ENCODE data around the gene TPST2.
"Not testable (repeated sequence)": the region's sequence is repeated elsewhere in the genome, so short reads cannot be mapped to it uniquely, and the experiment has no call there.

Gene TPST2

DNA sequence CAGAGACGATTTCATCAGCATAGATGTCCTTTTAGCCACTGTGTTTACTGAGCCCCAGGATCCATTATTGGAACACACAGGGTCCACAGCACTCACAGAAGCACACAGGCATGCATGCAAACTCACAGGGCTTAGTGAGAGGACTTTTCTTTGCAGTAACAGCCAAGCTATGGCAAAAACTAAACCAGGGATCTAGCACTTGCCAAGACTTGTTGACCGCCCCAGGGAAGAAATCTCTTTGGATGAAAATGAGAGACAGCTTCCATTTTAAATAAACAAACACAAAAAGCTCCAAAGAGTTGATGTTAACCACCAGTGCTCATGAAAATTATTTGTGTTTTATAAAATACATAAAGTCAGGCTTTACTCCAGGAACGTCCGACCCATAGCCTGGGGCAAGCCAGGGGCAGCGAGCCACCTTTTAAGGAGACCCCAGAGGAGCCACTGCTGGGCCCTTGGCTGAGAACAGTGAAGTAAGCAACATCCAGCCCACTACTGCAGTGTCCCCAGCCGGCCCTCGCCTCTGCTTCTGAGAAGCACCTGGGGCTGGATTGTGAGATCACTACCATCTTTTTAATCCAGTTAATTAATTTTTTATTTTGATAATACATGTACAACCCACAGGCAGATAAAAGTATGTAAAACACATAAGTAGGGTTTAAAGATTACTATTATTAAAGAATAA lies 55.6 kb downstream of the TPST2 start:
- DNase-seq (ENCODE audit: low read depth): no peak

DNA sequence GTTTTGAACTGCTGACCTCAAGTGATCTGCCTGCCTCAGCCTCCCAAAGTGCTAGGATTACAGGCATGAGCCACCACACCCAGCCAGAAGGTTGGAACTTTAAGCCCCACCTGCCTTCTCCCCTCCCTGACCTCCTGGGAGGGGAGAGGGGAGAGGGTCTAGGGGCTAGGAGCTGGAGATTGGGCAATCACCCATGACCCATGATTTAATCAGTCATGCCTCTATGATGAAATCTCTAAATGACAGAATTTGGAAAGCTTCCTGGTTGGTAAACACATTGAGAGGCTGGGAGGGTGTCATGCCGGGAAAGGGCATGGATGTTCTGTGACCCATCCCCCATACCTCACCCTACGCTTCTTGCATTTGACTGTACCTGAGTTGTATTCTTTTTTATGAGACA lies 60.6 kb downstream of the TPST2 start:
- DNase-seq (ENCODE audit: low read depth): no peak

DNA sequence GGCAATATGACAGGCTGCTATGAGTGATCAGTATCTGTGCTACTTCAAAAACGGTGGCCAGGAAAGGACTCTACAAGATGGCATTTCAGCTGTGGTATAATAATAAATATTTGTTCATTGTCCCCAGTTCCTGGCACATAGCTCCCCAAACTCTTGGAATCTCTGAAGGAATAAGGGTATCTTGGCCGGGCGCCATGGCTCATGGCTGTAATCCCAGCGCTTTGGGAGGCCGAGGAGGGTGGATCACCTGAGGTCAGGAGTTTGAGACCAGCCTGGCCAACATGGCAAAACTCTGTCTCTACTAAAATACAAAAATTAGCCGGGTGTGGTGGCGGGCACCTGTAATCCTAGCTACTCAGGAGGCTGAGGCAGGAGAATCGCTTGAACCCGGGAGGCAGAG lies 61.4 kb downstream of the TPST2 start:
- DNase-seq (ENCODE audit: low read depth): not testable (repeated sequence)

DNA sequence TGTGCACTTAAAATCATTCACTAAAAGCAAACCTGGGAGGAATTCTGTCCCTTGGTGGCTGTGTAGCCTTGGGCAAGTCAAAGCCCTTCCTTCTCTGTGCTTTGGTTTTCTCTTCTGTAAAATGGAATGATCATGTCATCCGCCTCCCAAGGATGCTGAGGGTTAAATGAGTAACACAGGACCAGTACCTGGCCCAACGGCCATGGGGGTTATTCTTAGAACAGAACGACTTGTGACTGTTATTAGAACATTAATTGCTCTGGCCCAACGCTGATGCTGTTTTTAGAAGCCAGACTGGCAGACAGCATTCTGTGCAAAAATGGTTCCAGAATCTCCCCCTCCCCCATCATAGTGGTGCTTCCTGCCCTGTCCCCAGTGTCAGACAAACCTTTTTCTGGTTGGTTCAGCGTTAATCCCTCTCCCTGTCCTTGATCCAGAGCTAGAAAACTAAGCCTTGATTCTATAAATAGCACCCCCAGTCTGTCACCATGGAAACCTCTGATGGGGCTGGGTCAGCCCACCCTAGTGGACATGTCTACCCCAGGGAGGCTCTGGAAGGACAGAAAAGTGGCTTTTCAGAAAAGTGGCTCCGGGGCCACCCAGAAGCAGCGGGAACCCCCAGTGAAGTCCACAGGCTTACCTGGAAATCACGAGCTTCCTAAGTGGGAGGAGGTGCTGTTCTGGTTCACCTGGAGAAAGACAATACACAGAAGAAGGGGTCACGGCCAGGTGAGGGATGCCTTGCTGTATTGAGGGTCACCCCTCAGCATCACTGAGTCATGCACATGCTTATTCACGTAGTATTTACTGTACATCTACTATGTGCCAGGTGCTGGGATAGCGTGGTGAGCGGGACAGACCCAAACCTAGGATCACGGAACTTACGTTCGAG lies 62.1 kb downstream of the TPST2 start:
- DNase-seq (ENCODE audit: low read depth): no peak

DNA sequence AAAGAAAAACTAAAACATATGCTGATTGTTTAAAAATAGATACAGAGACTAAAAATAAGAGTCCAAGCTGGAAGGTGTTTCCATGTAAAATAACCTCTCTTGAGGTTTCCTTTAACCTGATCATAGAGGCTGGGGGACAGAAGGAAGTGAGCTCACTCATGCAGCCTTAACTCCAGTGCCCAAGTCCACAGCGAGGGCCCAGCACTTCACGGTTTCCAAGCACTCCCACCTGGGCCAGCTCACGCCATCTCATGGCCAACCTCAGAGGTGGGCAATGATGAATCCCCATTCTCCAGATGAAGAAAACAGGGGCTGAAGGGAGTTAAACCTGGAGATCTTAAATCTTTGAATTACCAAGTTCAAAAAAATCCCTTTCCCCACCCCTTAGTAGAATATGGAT lies 62.8 kb downstream of the TPST2 start:
- no peak for DNase-seq (ENCODE audit: low read depth)

DNA sequence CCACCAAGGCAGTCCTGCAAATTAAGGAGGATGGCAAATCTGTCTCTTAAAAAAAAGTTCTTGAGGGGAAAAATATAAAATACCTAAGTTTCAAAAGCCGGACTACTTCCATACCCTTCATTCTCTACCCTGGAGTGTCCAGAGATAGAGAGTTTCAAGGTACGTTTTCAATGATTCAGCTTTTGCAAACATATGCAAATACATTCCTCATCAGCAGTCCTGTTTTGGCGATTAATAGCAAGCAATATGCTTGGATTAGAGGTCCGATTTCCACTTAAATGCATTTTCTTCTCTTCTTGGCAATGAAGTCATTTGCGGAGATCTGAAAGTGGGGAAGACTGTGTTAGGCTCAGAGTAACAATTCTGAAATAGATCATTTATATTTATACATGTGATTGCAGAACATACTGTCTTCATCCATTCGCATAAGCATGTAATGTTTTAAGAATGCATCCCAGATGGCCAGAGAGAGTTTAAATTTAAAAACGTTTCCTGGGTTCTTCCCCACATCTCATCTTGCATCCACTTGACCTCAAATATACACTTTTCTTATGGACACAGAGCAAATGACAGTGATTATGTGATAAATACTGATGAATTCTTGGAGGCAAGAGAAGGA lies 63.9 kb downstream of the TPST2 start:
- DNase-seq (ENCODE audit: low read depth): no peak

DNA sequence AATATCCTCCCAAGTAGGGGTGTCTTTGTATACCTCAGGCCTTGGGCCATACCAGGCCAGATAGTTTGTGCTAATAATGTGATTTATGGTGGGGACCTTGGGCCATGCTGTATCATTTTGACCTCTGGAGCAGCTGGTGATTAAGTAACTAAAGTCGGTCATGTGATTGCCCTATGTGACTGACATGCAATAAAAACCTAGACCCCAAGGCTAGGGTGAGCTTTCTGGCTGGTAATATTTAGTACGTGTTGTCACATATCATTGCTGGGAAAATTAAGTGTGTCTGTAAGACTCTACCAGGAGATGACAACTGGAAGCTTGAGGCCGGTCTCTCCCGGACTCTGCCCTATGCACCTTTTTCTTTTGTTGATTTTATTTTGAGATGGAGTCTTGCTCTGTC lies 65.1 kb downstream of the TPST2 start:
- DNase-seq (ENCODE audit: low read depth): no peak

DNA sequence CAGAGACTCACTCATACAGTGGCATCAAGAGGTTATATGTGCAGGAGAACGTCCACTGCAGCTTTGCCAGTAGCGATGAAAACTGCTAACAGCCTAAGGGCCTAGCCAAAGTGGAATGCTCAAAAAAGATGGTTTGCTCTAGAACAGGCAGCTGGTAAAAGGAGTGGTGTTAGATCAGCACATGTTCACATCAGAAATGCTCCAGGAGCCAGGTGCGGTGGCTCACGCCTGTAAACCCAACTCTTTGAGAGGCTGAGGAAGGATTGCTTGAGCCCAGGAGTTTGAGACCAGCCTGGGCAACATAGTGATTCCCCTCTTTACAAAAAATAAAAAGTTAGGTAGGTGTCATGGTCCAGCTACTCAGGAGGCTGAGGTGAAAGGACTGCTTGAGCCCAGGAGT lies 67.3 kb downstream of the TPST2 start:
- DNase-seq (ENCODE audit: low read depth): no peak

DNA sequence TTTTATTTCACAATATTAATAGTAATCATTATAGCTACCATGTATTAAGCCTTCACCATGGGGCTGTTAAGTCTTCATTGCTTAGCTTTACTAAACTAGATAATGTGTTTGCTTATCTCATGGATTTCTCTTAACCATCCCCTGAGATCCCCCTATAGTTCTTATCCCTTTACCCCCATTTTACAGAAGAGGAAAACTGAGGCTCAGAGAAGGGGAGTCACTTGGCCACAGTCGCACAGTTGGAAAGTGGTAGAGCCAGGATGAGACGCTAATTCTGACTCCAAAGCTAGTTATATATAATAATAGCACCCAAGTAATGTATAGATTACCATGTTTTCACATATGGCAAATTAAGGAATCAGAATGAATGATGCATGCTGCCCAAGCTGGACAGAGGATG lies 67.9 kb downstream of the TPST2 start:
- DNase-seq (ENCODE audit: low read depth): no peak

DNA sequence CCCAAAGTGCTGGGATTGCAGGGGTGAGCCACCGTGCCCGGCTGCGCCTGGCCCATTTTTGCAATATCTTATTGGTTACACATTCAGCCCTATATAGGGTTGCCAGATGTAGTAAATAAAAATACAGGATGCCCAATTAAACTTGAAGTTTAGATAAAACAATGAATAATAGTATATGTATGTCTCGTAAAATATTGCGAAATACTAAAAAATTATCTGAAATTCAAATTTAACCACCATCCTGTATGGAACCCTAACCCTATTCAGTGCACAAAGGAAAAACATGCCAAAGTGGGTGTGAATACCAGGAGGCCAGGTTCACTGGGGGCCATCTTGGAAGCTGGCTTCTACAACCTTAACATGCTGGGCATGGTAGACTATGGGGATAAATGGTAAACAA lies 72.5 kb downstream of the TPST2 start:
- DNase-seq (ENCODE audit: low read depth): no peak

DNA sequence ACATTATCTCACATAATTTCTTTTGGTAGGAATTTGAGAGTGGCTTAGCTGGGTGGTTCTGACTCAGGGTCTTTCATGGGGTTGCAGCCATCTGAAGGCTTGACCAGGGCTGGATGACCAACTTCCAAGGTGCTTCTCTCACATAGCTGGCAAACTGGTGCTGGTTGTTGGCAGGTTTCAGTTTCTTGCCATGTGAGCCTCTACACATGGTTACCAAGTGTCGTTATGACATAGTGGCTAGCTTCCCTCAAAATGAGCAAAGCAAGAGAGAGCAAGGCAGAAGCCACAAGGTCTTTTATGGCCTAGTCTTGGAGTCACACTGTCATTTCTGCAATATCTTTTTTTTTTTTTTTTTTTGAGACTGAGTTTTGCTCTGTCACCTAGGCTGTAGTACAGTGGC lies 73.4 kb downstream of the TPST2 start:
- DNase-seq (ENCODE audit: low read depth): no peak

DNA sequence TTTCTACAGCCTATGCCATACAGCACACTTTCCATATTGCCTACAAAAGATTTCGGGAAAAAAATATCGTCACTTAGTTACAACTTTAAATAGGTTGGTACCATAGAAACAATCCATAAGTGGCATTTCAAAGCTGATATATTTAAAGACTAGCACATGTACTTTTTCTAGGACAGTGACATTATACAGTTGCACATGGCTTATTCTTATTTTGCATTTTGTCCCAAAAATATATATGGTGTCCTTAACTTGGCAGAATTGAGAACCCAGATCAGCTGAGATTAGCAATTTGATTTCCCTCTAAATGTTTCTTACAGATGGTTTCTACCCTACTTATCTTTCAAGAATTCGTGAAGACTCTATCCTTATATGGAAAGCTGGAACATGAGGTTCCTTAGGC lies 74.0 kb downstream of the TPST2 start:
- no peak for DNase-seq (ENCODE audit: low read depth)

DNA sequence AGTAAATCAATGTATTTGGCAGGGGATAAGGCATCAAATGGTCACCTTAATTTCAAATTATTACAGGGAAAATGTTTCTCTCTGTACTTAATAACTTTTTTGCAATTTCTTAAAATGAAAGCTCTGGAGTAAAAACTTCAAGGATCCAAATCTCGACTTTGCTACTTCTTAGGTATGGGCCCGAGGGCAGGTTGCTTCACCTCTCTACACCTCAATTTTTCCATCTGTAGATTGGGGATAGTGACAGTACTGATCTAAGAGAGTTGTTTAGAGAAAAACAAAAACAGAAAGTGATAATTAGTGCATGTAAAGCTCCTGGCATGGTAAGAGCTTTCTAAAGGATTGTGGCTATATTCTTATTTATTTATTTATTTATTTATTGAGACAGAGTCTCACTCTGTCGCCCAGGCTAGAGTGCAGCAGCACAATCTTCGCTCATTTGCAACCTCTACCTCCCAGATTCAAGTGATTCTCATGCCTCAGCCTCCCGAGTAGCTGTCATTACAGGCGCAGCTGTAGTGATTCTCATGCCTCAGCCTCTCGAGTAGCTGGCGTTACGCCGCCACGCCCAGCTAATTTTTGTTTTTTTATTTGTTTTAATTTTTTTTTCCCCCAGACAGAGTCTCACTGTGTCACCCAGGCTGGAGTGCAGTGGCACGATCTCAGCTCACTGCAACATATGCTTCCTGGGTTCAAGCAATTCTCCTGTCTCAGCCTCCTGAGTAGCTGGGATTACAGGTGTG lies 75.3 kb downstream of the TPST2 start:
- DNase-seq (ENCODE audit: low read depth): no peak

DNA sequence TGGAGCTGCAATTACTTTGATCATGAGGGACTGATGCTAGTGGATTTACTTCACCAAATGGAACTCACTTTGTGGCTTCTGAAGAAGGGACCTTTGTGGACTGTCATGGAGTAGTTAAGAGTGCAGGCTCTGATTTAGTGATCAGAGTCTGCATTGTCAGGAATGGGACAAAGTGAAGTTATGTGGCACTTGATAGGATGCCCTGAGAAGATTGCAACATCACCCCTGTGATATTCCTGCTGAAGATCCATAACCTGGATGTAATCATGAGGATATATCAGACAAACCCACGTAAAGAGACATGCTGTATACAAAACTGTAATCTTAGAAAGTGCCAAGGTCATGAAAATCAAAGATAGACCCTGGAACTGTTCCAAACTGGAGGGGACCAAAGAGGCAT lies 76.1 kb downstream of the TPST2 start:
- DNase-seq (ENCODE audit: low read depth): no peak

DNA sequence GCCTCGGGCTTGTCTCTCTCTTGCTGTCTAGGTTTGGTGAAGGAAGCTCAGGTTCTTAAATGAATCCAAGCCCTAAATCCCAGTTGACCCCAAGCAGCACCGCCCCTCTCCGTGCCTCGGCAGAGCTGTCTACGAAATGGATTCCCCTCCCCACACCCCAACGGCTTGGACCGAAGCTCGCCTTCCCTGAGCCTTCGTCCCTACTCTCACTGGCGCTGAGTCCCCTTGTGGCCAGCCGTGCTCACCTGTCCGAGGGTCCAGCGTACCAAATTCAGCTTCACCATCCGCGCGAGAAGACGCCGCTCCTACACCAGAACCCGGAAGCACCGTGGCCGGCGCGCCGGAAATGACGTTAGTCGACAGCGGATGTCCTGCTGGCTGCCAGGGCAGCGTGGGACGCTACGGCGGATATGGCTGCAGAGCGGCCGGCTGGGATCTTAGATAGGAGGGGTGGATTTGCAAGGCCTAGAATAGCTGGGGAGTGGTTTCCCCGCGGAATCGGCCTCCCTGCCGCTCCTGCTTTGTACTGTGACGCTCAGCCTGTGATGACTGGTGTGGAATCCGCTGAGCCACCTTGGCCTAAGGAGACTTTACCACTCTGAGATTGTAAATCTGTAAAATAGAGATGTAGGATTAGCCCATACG lies 77.7 kb downstream of the TPST2 start, which contains the start of gene TFIP11:
Gene TFIP11, minus strand, starts transcription at position 325 of the 645 bp plus-strand sequence. CDS start 2,201 bp downstream, outside the sequence.
- peak; percentile 59 for DNase-seq (ENCODE audit: low read depth)

DNA sequence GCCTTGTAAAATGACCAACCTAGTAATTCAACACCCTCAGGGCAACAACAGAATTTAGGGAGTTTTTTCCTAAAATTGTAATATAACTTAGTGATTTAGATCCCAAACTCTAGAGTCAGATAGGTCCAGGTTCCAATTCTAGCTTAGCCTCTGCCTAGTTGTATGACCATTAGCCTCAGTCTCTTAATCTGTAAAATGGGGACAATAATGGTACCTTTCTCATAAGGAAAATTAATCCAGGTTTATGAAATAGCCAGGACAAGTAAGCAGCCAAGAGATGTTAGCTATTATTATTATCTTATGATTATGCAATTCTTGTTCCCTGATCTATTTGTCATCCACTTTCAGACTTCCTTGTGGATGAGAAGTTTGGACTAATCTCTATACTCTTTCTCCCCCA lies 81.8 kb downstream of the TPST2 start:
- no peak for DNase-seq (ENCODE audit: low read depth)

DNA sequence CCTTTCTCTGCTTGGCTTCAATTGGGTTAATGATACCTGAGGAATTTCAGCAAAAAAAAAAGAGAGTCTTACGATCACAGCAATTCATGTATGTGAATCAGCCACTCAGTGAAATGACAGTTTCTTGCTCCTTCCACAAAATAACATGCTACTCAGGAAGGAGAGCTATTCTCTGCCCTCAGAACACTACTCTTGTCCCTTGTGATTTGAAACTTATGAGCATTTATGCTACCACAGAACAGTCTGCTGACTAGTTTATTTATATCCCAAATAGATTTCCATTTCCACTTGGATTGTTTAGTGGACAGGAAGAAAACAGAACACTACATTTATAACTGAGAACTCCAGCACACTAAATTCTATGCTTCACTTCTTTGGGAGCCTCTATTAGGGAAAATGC lies 86.2 kb downstream of the TPST2 start:
- DNase-seq (ENCODE audit: low read depth): no peak

DNA sequence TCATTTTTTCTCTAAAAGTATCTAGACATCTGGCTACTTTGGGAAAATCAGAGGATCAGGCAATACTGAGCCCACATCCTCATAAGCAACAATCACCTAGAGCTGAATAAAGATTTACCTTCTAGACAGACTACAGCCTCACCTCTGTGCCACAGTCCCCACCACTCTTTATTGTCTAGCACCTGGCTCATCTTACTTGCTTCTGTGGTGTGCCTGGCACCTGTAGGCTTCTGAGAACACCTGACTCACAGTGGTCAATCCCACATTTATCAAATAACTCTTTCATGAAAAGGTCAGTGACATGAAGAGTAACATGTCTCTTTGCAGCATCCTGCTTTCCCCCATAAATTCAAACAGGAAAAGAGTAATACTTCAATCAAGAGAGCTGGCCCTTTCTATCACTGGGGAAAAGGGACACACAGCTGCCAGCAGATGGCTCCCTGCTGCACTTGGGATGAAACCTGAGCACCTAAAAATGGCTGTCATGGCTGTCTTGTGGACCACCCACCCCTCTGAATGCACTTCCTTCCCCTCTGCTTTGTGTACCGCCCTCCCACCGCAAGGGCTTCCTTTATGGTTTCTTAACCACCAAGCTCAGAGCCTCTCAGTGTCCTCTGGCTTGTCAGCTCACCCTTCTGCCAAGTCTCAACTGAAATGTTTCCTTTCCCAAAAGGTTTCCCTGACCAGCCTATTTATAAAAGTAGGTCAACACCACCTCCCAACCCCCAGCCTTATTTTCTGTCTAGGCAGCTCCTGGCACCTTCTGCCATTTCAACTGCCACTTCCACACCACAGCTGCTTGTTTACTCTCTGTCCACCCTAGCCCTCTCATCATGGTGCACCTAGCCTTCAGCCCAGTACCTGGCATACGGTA lies 87.0 kb downstream of the TPST2 start:
- DNase-seq (ENCODE audit: low read depth): no peak

DNA sequence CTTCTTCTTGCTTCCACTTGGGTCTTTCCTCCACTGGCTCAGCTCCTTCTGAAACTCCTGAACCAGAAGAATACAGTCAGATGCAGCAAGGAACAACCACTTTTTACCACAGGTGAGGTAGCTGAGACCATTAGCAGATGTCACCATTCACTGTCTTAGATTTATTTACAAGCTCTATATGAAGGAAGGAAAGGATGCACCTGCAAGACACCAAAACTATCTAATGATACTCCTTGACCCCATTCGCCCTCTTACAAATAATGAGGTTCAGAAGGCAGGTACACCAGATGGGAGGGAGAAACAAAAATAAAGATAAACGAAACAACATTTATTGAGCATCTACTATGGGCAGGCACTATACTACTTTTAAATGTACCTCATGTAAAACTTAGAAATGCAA lies 87.9 kb downstream of the TPST2 start:
- no peak for DNase-seq (ENCODE audit: low read depth)

DNA sequence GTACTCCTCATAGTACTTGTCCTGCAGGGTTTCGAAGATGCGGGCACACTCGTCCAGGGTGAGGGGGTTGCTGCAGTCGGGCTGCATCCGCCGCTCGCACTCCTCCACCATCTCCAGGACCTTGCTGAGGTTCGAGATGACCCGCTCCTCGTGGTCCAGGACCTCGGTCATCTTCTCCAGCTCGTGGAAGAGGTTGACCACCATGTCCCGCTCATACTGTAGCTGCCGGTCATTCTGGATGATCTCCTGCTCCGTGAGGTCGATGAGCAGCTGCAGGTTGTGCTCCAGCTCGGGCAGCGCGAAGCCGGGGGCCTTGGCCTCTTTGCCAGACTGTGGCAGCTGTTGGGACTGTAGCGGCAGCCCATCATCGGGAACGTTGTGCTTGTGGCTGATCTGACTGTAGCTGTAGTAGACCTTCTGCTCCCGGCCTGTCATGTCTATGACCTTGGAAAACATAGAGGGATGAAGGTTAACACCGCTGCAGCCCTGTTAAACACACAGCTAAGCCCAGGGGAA lies 90.7 kb downstream of the TPST2 start:
- no peak for DNase-seq (ENCODE audit: low read depth)

DNA sequence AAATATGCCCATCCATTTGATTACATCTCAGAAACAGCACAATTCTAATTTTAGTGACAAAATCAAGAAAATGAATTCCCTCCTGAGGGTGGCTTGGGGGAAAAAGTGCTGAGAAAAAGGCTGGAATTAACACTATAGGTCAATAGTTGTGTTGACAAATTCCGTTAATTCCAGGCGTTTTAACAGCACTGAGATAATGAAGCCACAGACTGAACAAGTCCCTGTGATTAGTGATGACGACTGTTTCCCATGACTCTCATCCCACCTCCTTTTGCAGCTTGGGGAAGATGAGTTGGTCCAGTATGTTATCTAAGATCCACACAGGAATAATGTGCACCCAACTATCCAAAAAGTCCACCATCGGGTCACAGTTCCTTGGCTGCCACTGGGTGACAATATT lies 93.5 kb downstream of the TPST2 start:
- no peak for DNase-seq (ENCODE audit: low read depth)

Measured in HS-27A (cell line).